GM03348 (cell line): ENCODE measurements around the gene ERMARD.

Source experiments
- DNase-seq: peaks from one replicate; pipeline ENCODE4 v3.0.0; 2012; ENCODE audit warnings: low spot score

Gene ERMARD

DNA sequence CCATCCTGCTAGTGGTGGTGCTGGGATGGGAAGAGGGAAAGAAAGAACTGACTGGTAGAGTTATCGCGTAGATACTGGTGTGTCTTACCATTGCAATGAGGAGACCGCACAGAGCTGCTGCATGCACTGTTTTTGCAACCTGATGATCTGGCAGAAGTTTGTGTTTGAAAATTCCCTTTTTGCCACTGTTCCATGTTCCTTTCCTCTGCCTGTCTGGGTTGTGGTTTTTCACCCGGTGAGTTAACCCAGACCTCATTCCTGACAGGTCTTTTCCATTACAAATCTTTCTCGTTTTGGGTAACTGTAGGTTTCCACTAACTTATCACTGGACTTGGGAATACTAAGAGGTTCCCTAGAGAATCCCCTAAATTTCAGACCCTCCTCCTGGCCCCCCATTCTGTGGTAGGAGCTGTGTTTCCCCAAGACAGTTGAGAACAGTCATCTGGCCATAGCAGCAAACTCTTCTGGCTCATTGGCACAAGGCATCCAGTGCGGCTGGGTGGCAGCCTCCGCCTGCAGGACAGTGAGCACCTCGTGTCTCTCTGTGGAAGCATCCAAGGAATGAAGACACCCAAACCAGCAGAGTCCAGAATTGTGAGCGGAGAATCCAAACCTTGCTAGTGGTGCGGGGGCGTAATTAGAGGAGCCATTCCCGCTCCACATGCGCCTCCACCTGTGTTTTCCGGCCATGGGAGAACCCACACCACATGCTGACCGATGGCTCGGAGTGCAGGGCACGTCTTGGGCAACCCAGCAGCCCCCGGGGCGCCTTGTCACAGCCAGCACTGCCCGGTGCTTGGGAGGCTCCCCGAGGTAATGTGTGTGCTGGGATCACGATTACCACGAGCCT is 32.8 kb downstream of the ERMARD start:
- no peak for DNase-seq

DNA sequence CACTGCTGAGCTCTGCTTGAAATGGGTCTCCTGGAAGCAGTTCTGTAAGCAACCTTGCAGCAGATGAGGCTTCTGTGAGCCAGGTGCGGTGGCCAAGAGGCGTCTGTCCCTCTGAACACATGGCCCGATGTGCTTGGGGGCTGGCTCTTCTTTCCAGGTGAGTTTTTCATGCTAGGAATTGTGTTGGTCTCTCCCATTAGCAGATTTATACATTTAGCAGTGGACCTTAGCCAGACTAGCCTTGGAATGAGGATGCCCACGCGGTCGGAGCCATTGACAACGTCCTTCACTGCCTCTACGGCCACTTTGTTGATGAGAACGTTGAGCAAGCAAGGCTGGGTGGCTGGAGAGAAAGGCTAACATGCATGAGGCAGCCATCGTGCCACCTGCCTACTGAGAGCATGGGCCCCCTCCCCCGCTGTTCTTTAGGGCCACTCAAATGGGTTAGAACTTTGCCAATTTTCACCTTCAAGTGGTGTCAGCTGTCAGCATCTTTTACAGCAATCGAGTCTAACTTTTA is 33.5 kb downstream of the ERMARD start:
- no peak for DNase-seq

DNA sequence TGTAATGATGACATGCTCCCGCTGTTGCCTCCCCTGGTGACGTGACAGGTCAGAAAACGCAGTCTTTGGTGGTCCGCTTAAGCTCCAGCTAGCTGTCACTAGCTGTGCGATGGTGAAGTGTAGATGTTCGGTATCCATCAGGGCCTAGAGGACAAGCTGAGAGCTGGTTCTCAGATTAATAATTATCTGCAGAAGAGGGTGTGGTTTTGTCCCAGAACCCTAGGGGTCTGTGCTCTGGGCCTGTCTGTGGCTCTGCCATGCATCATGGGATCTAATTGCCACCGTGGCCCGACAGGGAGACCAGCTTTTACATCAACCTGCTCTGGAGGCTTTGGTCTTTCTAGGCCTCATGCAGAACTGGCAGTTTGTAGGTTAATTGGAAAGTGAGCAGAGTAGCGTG is 34.1 kb downstream of the ERMARD start:
- DNase-seq, result no peak

DNA sequence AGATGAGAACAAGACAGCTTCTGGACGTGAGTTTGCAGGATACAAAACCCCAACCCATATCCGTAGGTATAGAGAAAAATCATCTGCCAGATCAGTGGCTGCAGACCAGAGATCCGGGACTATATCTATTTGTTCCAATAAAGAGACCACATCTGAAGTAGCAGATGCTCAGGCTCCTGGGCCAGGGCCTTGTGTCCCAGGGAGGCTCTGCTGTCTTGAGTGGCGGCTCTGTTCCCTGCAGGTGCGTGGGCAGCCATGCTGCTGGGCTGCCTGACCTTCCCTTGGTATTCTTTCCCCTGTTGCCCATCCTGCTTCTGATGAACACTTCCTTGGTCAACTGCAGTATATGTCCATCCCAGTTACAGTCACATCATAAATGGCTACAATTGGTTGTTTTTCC is 34.9 kb downstream of the ERMARD start:
- DNase-seq, result no peak

DNA sequence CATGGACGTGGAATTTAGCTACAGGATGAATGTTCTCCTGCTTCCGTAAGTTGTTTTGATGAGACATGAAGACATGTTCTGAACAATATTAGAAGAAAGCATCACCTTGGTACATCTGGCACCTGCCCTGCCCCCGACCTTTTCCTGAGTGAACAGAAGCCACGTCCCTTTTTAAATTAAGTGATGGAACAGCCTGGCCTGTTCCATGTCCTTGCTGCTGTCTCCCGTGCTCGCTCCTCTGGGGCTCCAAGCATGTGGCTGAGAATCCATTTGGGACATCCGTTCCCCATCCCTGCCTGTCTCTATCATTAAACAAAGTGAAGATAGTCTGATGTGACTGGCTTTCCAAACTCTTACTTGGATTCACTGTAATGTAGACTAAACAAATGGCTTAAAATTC is 36.4 kb downstream of the ERMARD start:
- no peak for DNase-seq

DNA sequence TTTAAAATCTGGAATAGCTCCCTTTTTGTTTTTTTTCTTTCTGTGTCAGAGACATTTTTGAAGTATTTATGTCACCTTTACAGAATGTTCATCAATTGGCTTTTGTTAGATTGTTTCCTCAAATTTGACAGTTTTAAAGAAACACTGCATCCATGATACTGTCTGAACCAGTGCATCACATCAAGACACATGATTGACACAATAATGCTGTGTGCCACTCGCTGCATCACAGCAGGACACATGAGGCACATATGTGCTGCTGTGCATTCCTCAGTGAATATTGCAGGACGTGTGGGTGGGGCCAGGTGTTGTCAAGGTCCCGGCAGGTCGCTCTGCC is 37.4 kb downstream of the ERMARD start:
- no peak for DNase-seq

DNA sequence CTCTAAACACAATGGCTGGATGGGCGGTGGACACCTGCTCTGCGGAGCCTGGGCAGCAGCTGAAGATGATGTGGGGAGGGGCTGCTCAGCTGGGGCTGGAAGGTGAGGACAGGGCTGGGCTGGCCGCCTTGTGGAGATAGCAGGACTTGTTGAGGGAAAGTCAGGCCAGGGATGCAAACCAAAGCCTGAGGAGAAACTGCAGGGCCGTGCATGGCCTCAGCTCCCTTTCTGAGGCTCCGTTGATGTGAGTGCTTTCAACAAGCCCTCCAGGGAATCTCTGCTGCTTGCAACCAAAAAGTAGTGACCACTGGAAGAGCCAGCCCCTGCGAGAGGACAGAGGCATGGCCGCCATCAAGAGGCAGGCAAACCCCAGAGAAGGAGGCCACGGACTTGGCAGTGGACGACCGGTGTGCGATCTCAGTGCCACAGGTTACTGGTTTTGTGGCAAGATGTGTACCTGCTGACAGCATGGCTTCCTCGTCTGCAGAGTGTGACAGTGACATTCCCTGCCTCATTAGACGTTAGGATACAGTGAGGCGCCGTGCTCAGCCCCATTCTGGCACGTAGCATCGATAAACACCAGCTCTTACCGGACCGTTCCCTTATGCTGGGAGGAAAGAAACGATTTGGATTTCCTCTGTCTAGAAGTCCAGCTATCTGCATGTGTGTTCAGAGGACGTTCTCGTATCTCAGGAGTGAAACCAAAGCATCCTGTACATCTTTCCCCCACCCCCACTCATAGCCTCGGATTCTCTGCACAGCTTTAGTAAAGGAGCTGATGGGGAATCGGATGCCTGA is 37.9 kb downstream of the ERMARD start:
- DNase-seq, result no peak

DNA sequence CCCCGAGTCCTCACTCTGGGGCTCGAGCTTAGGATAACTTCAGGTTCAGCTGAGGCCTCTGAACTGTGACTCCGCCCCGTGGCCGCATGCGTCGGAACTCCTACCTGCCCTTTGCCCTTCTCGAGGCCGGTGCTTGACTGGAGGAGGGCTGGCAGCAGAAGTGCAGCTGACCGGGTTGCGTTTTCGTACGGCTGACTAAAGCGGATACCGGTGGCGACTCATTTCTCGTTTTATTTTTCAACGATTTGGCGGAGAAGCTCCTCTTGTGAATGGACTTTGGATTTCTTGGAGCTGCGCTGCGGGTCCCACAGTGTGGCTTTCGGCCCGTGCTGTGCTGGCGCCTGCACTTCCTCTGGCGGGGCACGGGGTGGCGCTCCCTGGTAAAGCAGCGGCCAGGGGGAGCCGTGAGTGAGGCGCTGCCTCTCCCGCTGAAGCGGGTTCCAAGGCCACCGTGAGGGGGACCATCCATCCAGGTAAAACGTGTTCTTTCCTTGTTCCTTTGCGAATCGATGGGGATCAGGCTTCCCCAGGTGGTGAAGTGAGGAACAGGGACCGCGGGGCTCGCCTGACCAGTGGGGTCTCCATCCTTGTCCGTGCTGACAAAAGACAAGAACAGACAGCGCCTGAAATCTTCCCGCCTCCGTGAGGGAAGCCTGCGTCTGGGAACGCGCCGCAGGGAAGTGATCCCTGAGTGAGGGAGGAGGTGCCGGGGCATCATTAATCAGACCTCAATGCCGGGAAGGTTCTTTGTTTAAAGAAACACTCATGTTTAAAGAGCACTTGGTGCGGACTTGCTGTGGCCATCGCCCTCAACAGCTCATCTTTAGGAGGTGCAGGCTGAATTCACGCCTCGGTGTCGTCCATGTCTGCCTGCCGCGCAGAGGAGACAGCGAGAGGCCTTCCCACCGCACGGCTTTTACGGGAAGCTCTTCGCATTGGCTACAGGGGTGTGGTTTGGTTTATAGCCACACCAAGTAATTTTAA is 38.8 kb downstream of the ERMARD start:
- peak; percentile 95 for DNase-seq

DNA sequence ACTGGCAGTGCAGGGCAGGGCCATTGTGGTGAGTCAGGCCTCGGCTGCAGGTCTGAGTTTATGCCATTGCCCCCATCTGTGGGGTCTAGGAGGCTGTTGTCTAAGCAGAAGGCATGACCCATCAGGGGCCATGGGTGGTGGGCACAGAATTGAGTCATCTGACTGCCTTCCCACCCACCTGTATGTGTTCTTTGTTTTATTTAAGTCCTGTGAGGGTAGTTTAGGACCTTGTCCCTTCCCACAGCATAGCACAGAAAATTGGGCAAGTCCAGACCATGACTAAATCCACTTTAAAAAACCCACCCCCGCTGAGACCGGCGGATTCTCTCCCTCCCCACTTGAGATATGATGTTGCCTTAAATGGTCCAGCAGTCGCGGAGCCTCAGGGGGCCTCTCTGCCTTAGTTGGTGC is 40.3 kb downstream of the ERMARD start:
- no peak for DNase-seq

DNA sequence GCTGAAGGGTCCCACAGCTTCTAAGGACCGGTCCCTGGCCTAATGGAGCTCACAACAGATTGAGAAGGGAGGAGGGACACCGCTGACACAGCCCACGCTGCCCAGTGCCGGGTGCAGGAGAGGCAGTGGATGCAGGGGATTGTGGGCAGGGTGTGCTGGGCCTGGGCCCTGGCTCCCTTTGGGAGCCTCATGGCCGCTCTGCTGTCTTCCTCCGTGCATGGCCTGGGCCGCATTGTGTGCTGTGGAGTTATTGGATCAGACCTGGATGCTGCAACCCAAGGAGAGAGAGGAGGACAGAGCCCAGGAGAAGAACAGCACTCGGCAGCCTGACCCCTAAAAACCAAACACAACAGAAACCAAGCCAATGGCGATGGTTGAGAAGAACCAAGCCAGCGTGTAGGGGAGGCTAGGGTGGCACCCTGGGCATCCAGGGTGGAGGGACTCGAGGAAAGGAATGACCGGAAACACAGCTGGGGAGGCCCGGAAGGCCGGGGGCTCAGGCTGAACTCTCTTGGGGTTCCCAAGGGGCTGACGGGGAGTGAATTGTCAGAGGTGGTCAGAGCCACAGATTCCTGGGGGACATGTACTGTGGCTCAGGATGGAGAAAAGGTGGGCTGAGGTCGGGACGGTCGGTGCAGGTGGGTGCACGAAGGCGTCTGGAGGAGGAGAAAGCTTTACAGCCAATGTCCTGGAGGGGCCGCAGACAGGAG is 41.0 kb downstream of the ERMARD start:
- no peak for DNase-seq

DNA sequence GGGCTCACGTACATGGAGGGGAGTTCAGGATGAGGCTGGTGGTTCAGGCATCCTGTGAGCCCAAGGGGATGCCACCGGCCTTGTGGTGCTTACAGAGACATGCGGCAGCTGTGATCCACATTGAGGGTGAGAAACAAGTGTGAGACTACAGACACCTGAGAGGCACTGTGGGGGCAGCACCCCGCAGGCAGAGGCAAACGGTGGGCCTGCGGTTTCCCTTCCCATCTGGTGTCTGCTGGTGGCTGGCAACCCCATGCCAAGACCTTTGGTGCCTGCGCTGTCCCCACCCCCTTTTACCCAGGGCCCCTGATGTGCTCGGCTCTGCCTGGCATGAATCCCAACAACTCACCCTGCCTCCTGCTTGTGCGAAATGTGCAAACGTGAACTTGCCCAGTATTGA is 42.0 kb downstream of the ERMARD start:
- no peak for DNase-seq

DNA sequence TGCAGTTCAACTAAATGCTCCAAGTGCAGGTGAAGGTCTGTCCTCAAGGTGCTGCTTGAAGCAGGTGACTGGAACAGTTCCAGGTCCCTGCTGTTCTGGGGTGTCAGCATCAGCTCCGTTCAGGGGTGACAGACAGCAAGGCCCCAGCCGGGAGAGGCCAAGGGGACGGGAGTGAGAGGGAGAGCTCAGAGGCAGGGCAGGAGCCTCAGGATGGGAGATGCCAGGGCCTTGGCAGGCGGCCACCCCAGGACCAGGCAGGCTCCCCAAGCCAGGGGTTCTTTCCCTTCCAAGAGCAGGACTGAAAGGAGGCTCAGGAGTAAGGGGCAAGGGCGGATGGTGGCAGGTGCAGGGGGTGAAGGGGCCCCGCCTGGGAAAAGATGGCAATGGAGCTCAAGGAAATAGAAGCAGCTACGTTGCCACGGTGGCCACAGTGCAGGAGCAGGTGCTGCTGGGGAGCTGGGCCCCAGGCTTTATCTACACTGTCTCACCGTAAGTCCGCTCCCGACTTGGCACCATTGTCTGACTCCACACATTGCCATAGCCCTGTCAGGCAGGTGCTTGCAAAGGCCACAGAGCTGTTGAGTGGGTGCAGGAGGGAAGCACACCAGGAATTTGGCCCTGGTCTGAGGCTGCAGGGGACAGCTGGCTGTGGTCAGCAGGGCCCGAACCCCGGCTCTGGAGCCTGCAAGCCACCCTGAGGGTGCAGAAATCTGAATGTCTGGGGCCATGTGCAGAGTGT is 43.1 kb downstream of the ERMARD start:
- no peak for DNase-seq

DNA sequence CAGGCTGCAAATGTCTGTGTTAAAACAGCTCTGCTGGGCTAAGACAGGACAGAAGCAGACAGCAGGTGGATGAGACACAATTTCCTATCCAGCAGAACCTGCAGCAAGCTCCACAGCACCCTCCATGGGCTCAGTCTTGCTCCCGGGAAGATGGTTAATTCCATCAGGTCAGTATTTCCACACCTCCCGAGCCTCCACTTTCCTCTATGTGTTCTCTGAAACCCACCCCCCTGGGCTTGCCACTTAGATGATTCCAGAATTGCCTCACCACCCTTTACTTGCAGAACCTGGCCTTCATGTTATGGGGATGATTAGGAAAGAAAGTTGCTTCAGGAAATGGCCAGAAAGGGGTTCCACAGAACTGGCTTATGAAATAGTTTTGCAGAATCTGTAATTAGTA is 43.8 kb downstream of the ERMARD start:
- no peak for DNase-seq

DNA sequence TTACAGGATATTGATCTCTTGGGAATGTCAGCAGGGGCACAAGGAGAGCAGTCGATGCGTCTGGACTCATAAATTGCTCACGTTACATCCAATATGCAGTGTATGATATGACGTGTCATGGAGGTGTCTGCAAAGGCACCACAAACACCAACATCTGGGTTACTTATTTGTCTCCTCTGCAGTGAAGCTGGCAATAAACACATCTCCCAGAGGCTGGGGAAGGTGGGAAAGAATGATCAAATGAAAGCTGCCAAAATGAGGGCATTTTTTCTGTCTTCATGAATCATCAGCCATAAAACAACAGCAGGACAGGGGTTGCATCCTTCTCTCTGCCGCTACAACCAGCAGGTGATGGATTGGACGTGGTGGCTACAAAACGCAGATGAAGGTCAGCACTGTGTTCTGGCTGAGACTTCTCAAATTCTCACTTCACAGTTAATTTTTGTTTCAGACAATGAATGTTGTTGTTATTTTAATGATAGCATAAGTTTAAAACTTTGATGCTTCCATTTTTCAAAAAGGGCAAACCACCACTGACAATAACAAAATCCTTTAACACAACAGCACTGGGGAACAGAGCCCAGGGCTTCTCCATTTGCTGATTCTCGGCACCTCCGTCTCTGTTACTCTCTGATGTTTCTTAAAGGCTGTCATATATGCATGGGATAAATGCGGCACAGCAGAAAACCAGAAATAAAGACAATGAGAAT is 47.5 kb downstream of the ERMARD start:
- DNase-seq, result no peak

DNA sequence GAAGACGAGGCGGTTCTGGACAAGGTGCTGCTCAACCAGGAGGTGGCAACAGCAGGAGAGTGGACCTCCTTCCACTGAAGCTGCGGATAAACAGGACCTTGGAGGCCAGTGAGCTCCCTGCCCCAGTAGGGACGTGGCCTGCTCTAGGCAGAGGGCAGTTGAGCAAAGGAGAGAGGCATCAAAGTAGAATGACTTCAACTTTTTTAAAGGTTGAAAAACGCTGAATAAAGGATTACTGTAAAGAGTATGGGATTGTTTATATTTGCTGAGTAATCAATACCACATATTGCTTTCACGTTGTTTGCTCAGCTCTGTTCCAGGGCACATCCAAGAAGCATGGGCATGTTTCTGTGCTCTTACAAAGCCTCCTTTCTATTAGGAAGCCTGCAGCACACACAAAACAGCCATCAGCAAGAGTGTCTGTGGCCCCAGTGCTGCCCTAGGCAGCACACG is 48.1 kb downstream of the ERMARD start:
- DNase-seq, result no peak

DNA sequence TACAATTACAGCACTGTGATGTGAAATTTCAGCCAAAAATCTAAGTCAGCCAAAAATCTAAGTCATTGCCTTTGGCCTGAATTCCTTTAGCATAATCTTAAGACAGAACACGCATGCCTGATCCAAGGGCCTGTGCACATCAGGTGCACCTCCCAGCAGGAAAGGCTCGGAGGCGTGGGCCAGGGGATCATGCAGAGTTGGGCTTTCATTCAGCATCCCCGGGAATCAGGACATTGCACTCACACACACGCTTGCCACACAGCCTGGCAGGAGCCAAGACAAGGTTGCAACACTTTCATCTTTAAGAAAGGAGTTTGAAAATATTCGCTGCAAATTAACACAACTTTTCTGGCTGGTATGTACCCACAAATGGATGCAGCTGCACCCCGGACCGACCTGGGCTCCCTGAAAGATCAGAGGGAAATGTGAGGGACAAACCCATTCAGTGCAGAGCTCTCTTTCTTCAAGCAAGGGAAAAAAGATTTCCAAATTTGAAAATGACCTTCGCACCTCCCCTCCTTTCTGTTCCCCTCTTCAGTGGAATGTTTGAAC is 48.8 kb downstream of the ERMARD start:
- peak; percentile 29 for DNase-seq

DNA sequence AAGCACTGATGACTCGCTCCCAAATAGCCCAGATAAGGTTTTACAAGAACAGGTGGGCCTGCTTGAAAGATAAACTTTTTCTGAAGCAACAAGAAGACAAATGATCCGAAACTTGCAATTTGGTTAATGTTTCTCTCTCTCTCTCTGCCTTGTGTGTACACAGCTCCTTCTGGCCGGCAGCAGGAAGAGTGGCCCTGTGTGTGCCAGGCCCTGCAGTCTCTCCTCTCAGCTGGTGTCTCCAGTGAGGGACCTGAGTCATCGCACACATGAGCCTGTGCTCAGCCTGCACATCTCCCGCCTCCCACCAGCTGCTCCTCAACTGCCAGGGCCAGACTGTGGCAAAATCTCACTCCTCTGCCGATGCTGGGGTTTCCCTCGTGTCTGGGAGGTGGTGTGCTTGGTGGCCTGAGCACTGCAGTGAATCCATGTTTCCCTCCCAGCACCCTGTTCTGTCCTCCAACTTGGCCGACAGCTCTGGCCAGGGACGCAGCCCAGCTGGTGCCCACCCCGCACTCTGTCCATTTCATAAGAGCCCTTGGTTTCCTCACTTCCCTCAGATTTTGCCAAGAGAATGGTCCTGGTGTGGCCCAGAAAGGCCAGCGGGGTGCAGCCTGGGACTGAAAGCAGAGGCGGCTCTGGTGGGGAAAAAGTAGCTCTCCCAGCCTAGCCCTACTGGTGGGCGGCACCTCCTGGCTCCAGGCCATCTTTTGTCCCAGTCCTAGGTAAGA is 49.4 kb downstream of the ERMARD start:
- peak; percentile 76 for DNase-seq

DNA sequence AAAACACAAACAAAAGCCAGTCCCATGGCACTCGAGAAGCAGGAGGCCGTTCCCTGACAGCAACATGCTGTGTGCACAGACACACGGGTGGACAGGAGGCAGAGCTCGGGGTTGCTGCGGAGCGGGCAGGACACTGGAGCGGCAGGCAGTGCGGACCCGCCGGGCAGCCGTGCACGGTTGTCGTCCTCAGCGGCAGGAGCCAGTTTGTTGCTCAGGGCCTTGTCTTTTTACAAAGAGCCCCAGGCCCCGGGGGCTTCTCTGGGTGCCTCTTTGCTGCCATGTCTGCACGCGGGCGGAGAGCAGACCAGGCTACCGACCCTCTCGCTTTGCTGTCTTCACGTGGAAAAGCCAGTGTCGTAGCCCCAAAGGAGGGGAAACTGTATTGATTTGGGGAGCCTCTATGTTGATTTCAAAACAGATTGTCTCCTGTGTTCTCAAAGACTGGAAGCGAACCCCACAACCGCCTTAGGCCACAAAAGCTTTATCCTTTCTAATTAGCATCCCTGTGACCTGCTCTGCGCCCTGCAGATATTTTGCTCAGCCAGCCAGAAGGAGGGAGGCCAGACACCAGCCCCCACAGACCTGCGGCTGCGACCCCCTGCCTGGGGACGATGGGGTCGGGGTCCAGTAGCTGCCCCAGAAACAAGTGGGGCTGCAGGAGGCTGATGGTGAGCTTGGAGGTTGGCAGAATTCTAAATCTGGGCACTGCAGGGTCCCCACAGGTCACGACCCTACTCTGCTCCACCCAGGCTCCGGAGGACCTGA is 50.2 kb downstream of the ERMARD start:
- DNase-seq, result no peak
